Neural cell (in vitro differentiated cells): ENCODE measurements around the gene SNAPC5. TPM values are rescaled to one million over a fixed set of nuclear protein-coding genes. Genes with fewer than 3 reads are reported as not detected.

Source experiments
- H2AFZ ChIP-seq: fragments of 200-600, 300-800 bp; sonication (generic), shearing (Covaris generic); 2 replicates; pipeline ENCODE4 v1.6.0; 2014; ENCODE audit warnings: low read depth, mild to moderate bottlenecking, antibody characterized with exemption, low read length, moderate library complexity
- H3F3A ChIP-seq: fragments of 200-600 bp; shearing (Covaris generic); 2 replicates; pipeline ENCODE4 v1.6.1; 2016; ENCODE audit warnings: mild to moderate bottlenecking, moderate library complexity, mixed read lengths, antibody characterized with exemption, low read length; ENCODE audit not compliant: insufficient read depth, poor library complexity, severe bottlenecking
- H3K27ac ChIP-seq: fragments of 200-600, 300-800 bp; sonication (generic), shearing (Covaris generic); 2 replicates; pipeline ENCODE4 v1.5.1; 2014; ENCODE audit warnings: mild to moderate bottlenecking, low read length, moderate library complexity
- H3K27me3 ChIP-seq: fragments of 300-800, 200-600 bp; sonication (generic), shearing (Covaris generic); 2 replicates; pipeline ENCODE4 v1.6.0; 2014; ENCODE audit warnings: mild to moderate bottlenecking, low read depth, low read length, moderate library complexity; ENCODE audit not compliant: insufficient read depth
- H3K36me3 ChIP-seq: fragments of 300-800, 200-600 bp; sonication (generic), shearing (Covaris generic); 2 replicates; pipeline ENCODE4 v1.5.1; 2014; ENCODE audit warnings: mild to moderate bottlenecking, antibody characterized with exemption, low read length, moderate library complexity; ENCODE audit not compliant: insufficient read depth
- H3K4me2 ChIP-seq: fragments of 300-800, 200-600 bp; sonication (generic), shearing (Covaris generic); 2 replicates; pipeline ENCODE4 v1.6.0; 2014; ENCODE audit warnings: mild to moderate bottlenecking, low read length
- H3K4me3 ChIP-seq: fragments of 300-800, 200-600 bp; sonication (generic), shearing (Covaris generic); 2 replicates; pipeline ENCODE4 v1.5.1; 2014; ENCODE audit warnings: mild to moderate bottlenecking, low read length, moderate library complexity
- H3K79me2 ChIP-seq: fragments of 200-600 bp; shearing (Covaris generic); replicated peaks from 2 replicates; pipeline ENCODE4 v1.6.0; 2014; ENCODE audit warnings: mild to moderate bottlenecking, low read length, moderate library complexity; ENCODE audit not compliant: insufficient read depth
- H3K9ac ChIP-seq: fragments of 300-800, 200-600 bp; sonication (generic), shearing (Covaris generic); 2 replicates; pipeline ENCODE4 v1.6.1; 2016; ENCODE audit warnings: mild to moderate bottlenecking, low read length, mixed read lengths
- H3K9me2 ChIP-seq: fragments of 200-600 bp; shearing (Covaris generic); 2 replicates; pipeline ENCODE4 v1.6.1; 2016; ENCODE audit warnings: mild to moderate bottlenecking, low read length, mixed read lengths; ENCODE audit not compliant: insufficient read depth
- H3K9me3 ChIP-seq: fragments of 200-600, 300-800 bp; sonication (generic), shearing (Covaris generic); 2 replicates; pipeline ENCODE4 v1.6.1; 2016; ENCODE audit warnings: mild to moderate bottlenecking, mixed run types, low read length, moderate library complexity, mixed read lengths
- H4K20me1 ChIP-seq: fragments of 200-600 bp; shearing (Covaris generic); 2 replicates; pipeline ENCODE4 v1.6.1; 2016; ENCODE audit warnings: mild to moderate bottlenecking, mixed run types; ENCODE audit not compliant: insufficient read depth
- EP300 ChIP-seq: fragments of 450-650 bp; conservative IDR thresholded peaks from 2 replicates; pipeline ENCODE4 v1.6.1; 2014; ENCODE audit warnings: antibody characterized with exemption, mild to moderate bottlenecking, moderate library complexity; ENCODE audit not compliant: poor library complexity, severe bottlenecking
- EZH2 ChIP-seq: fragments of 200-600, 300-800 bp; shearing (Covaris generic), sonication (generic); IDR thresholded peaks from 2 replicates; pipeline ENCODE4 v1.6.1; 2014; ENCODE audit warnings: antibody characterized with exemption, low read length, borderline replicate concordance, mild to moderate bottlenecking; ENCODE audit not compliant: insufficient read depth, poor library complexity, severe bottlenecking
- MXI1 ChIP-seq: fragments of 450-650 bp; conservative IDR thresholded peaks from 2 replicates; pipeline ENCODE4 v1.6.1; 2014; ENCODE audit warnings: antibody characterized with exemption, mild to moderate bottlenecking; ENCODE audit not compliant: poor library complexity, severe bottlenecking
- POLR2AphosphoS5 ChIP-seq: IDR thresholded peaks from 2 replicates; pipeline ENCODE4 v1.6.1; 2012
- RAD21 ChIP-seq: fragments of 450-650 bp; conservative IDR thresholded peaks from 2 replicates; pipeline ENCODE4 v1.6.1; 2014; ENCODE audit warnings: antibody characterized with exemption, mild to moderate bottlenecking, moderate library complexity
- REST ChIP-seq: IDR thresholded peaks from 2 replicates; pipeline ENCODE4 v1.6.1; 2012; ENCODE audit warnings: borderline replicate concordance
- SMC3 ChIP-seq: fragments of 450-650 bp; conservative IDR thresholded peaks from 2 replicates; pipeline ENCODE4 v1.6.1; 2014; ENCODE audit warnings: antibody characterized with exemption, mild to moderate bottlenecking, moderate library complexity; ENCODE audit not compliant: poor library complexity
- TAF1 ChIP-seq: IDR thresholded peaks from 2 replicates; pipeline ENCODE4 v1.6.1; 2012; ENCODE audit warnings: low read depth
- polyA plus RNA-seq: library from polyadenylated mRNA; depleted of rRNA; stranded (reverse); fragments of >200 nt; gene quantifications from 2 replicates; pipeline ENCODE4 v1.2.3, GENCODE V29; 2014
- TF ChIP-seq, protein P1 (sequence below): fragments of 450-650 bp; IDR thresholded peaks from 2 replicates; pipeline ENCODE4 v1.5.1; 2014; ENCODE audit warnings: antibody characterized with exemption, mild to moderate bottlenecking, moderate library complexity; ENCODE audit not compliant: poor library complexity, severe bottlenecking

SNAPC5 gene
- polyA plus RNA-seq, 1 donor from 2014 or later: 62.3 TPM

GRCh38 chr15:66514586-66514985, 17.0 kb upstream of the SNAPC5 start:
- no peak for TF ChIP-seq EP300
- no peak for TF ChIP-seq TAF1
- no peak for TF ChIP-seq RAD21
- no peak for TF ChIP-seq REST
- TF ChIP-seq, protein P1, sequence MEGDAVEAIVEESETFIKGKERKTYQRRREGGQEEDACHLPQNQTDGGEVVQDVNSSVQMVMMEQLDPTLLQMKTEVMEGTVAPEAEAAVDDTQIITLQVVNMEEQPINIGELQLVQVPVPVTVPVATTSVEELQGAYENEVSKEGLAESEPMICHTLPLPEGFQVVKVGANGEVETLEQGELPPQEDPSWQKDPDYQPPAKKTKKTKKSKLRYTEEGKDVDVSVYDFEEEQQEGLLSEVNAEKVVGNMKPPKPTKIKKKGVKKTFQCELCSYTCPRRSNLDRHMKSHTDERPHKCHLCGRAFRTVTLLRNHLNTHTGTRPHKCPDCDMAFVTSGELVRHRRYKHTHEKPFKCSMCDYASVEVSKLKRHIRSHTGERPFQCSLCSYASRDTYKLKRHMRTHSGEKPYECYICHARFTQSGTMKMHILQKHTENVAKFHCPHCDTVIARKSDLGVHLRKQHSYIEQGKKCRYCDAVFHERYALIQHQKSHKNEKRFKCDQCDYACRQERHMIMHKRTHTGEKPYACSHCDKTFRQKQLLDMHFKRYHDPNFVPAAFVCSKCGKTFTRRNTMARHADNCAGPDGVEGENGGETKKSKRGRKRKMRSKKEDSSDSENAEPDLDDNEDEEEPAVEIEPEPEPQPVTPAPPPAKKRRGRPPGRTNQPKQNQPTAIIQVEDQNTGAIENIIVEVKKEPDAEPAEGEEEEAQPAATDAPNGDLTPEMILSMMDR: no peak
- no peak for TF ChIP-seq SMC3
- no peak for TF ChIP-seq POLR2AphosphoS5
- TF ChIP-seq MXI1: no peak
- TF ChIP-seq EZH2: no peak
- Histone ChIP-seq H3K4me2 (no peak overlapping the region), H3K36me3 (no peaks in the 10 kb centered on the region), H3K27me3 (no peaks in the 10 kb centered on the region), H3K4me3 (no peak overlapping the region), H2AFZ (no peak overlapping the region), H3K27ac (no peak overlapping the region), H4K20me1 (no peaks in the 10 kb centered on the region), H3K9me3 (no peaks in the 10 kb centered on the region), H3F3A (no peaks in the 10 kb centered on the region), H3K9me2 (no peaks in the 10 kb centered on the region), H3K9ac (no peak overlapping the region), H3K79me2 (no peaks in the 10 kb centered on the region)

DNA sequence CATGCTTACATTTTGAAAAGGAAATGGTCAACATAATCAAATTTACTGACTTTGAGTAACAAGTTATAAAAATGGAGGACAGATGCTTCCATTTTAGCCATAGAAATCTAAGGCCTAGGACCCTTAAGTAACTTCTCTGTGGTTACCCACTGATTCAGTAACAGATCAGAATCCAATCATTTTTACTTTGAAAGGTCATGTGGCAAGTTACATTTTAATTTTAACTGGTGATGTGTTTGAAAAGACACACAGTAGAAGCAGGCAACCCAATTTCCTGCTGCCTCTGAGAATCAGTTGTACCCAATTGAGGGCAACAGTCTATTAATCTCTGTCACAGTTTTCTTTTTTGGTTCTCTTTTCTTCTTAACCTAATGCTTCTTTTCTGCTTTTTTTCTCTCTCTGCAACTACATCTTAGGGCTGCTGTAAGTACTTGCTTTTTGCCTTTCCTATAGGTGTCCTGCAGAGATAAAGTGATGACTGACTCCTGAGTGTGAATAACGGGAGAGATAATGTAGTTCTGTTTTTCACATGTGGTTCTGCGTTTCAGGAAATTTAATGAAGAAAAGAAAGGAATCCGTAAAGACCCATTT, 10.8 kb upstream of the SNAPC5 start:
- H2AFZ ChIP-seq: no peak overlapping the region
- H4K20me1 ChIP-seq: no peaks in the 10 kb centered on the region
- no peak overlapping the region for H3K9ac ChIP-seq
- H3K79me2 ChIP-seq: peaks cover 23% of the 10 kb centered on the region
- no peaks in the 10 kb centered on the region for H3K9me2 ChIP-seq
- no peaks in the 10 kb centered on the region for H3K27me3 ChIP-seq
- H3K4me3 ChIP-seq: no peak overlapping the region
- no peak overlapping the region for H3K4me2 ChIP-seq
- no peaks in the 10 kb centered on the region for H3F3A ChIP-seq
- no peaks in the 10 kb centered on the region for H3K9me3 ChIP-seq
- no peak overlapping the region for H3K27ac ChIP-seq
- TF ChIP-seq EP300 (no peak), MXI1 (no peak), POLR2AphosphoS5 (no peak), REST (no peak)
- TF ChIP-seq, protein P1: no peak
- no peaks in the 10 kb centered on the region for H3K36me3 ChIP-seq
